Mesenteric fat pad (tissue), 1 donor: ENCODE measurements around the gene KRT40. TPM values are rescaled to one million over a fixed set of nuclear protein-coding genes. Genes with fewer than 3 reads are reported as not detected.

Experiments used
- DNase-seq: peaks from one replicate; pipeline ENCODE4 v3.0.0-alpha.2; 2020; ENCODE audit warnings: low spot score
- total RNA-seq: library from RNA; stranded (reverse); fragmentation: NEBNext Ultra II Directional; extraction: Animal tissue kit (Norgen Biotek cat#: 25700); gene quantifications from one replicate; pipeline ENCODE4 v1.2.1, GENCODE V29; 2021
- donor health status: DM: yes; HTN: yes; CAD: no.

Gene KRT40
- total RNA-seq, 1 donor from 2014 or later = not detected

DNA sequence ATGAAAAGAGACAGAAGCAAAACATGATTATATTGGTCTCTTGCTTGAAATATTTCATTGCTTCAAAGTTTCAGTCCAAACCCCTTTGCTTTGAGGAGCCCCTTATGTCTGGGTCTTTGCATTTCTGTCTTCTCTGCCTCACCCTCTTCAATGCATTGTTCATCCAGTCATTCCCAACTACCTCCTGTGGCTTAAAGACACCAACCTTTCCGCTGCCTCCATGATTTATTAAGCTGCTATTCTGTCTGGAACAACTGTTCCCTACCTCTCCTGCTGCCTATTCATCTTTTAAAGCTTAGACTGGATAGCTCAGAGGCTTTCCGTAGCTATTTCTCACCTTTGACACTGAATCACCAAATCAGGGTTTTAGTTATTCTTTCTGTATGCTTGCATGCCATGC, 13.2 kb upstream of the KRT40 start:
- DNase-seq = no peak

DNA sequence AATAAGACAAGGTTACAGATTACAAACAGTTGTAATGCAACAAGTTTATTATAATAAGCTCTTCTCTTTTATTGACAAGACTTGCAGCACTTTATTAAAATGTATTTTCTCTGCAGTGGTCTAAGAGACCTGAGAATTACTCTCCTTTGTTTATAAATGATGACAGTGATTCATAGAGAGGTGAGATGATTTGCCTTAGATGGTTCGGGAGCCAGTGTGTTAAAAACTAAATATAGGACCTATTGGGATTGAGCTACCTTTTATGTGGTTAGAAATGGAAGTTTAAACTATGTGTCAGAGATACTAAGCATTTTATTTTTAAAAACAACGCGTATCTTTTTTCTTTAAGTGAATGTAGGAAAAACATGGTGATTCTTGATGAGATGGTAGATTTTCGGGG, 12.7 kb upstream of the KRT40 start:
- DNase-seq = no peak

DNA sequence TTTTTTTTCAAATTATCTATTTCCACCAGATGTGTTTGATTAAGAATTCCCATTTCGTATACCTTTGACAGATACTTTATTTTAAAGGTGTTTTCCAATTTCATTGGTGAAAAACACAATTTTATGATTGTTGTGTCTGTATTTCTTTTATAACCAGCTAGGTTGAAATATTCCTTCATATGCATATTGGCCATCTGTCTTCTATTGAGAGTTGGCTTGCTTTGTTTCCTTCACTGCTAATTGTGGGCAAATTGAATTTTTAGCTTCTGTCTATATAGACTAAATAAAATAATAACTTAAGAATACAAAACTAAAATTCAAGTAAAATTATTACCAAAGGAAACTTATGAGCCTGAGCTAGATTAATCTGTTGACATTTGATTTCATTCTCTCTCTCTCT, 11.0 kb upstream of the KRT40 start:
- DNase-seq = no peak

DNA sequence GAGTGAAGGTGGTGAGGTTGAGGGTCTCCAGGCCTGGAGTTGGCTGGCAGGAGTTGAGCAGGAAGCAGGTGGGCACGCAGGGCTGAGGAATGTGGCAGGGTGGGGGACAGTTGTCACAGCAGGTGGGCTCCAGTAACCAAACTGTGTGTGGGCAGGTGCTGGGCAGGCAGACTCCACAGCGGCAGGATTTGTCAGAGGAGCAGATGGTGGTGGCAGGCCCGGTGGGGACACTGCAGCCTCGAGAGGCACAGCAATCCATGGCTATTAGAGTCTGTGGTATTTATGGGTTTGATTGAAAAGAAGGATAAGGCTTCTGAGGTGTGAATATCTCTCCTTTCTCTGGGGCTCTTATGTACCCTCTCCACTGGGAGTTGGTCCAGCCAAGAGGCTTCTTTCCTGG, 9.7 kb upstream of the KRT40 start, which contains the start of gene KRTAP3-3:
Gene KRTAP3-3 (minus strand): TSS at position 326 of the 400 bp plus-strand sequence. CDS start 67 bp downstream, at position 259.
- DNase-seq = no peak

DNA sequence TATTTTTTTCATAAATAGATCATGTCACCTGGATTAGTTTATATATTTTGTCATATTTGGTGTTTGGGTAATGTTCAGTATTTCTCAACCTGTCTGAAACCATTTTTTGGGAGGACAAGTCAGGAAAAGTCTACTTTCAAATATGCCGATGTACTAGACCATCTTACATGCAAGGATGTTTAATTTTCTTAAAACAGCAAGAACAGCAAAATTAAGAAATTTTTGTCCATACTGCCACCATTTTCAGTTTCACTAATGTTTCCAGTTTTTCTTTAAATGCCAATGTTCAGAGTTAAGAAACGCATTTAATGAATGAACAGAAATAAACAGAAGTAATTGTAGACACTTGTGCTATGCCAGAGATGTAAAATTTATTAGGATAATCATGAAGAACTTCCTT, 9.0 kb upstream of the KRT40 start:
- DNase-seq = no peak

DNA sequence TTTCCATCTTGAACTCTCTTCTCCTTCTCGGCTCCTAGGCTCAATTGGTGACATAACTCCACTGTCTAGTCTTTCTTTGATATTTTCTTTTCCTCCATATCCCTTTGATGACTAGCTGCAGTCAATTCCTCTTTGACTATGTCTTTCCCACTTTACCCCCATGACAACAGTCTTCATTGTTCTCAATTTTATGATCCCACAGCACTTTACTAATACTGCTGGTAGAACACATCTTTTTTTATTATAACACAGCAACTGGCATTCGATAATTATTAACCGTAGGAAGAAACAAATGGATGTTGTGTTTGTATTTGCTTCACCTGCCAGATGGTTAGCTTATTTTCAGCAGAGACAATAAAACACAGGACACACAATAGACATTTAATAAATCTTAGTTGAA, 8.5 kb upstream of the KRT40 start:
- no peak for DNase-seq

DNA sequence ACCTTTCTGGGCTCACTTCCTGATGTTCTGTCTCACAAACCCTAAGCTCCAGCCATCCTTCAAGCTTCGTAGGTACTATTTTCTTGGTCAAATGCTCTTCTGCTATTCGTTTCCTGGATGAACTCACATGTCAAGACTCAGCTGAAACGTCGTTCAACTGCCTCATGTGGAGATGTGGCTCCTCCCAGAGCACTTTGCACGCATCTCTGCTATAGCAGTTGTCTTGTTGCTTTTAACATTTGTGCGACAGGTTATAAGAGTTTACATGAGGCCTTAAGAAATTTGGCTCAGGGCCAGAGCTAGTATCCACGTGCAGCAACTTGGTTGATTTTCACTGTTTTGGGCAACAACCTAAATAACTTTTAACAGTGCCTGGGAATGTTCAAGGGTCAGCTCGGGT, 2.8 kb upstream of the KRT40 start:
- DNase-seq = no peak

DNA sequence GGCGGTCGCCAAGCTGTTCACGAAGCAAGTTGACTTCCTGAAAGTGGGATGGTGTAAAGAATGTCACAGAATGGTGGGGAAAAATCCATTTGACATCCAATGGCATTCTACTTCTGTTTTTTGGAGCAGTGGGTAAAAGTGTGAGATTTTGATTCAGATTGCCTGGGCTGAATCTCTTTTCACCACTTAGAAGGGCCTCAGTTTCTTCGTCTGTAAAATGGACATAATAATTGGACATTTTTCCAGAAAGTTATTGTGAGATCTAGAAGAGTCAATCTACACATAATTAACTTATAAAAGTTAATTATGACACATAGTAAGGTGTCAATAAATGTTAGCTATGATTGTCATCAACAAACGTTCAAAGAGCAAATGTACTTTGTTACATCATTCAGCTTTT, 3.0 kb downstream of the KRT40 start:
- DNase-seq = no peak

DNA sequence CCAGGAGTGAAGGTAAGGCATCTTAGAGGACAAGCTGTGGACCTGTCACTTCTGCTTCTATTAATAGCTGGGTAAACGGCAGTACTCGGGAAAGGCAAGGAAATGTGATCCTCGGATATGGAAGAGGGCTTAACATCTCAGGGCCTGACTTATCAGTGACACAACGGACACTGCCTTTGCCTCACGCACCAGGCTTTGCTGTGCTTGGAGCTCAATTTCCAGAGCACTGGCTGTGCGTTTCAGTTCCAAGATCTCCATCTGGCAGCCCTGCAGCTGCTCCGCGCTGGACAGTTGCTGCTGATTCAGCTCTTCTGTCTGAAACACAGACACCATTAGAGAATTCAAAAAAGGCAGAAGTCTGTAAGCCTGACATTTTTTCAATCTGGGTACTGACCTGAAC, 3.5 kb downstream of the KRT40 start:
- no peak for DNase-seq

DNA sequence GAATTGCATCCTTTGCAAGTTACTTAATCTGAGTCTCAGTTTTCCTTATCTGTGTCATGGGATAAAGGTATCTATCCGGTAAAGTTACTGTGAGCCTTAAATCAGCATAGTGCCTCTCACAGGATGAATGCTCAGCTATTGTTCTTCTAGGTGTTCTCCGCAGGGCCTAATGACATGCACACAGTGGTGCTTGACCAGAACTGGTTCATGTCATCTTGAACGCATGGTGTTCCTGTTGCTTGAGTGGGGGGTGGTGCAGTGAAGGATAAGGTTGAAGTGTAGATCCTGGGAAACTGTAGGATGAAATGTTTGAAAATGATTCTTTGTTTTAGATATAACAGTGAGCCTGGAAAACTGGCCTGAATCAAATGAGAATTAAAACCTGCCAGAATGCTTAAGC, 4.0 kb downstream of the KRT40 start:
- no peak for DNase-seq

DNA sequence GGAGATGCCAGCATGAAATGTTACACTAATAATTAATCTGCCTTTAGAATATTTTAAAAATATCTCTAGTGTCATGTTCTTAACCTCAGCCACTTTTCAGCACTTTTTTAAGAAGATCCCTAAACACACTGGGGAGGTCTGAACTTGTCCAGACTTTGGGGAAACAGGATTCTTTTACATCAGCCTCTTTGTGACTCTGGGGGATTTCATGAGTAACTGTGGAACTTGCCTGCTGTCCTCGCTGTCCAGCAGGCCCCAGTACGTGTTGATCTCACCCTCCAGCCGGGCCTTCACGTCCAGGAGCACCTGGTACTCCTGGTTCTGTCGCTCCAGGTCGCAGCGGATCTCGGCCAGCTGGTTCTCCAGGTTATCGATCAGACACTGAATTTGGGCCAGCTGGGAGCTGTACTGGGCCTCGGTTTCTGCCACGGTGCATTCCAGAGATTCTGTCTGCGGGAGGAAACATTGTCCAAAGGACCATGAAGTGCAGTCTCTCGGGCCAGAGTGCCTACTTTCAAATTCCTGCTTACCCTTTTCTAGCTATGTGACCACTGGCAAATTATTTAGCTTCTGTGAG, 5.5 kb downstream of the KRT40 start:
- no peak for DNase-seq

DNA sequence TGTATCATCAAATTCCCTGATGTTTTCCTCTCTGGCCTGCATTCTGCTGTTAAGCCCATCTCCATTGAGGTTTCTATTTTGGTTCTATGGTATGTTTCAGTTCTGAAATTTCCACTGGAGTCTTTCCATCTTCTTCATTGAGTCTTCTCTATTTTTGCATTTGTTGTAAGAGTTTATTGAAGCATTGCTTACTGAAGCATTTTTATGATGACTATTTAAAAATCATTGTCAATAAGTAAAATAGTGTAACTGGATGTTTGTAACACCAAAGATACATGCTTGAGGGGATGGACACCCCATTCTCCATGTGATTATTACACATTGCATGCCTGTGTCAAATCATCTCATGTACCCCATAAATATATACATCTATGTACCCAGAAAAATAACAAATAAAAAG, 8.6 kb downstream of the KRT40 start:
- DNase-seq = no peak

DNA sequence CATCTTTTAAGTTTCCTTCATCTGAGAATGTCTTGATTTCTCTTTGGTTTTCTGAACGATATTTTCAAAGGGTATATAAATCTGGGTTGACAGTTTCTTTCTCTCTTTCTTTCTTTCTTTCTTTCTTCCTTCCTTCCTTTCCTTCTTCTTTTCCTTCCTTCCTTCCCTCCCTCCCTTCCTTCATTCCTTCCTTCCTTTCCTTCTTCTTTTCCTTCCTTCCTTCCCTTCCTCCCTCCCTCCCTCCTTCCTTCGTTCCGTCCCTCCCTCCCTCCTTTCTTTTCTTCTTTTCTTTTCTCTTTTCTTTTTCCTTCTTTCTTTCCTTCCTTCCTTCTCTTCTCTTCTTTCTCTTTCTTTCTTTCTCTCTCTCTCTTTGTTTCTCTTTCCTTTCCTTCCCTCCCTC, 9.8 kb downstream of the KRT40 start:
- no peak for DNase-seq

DNA sequence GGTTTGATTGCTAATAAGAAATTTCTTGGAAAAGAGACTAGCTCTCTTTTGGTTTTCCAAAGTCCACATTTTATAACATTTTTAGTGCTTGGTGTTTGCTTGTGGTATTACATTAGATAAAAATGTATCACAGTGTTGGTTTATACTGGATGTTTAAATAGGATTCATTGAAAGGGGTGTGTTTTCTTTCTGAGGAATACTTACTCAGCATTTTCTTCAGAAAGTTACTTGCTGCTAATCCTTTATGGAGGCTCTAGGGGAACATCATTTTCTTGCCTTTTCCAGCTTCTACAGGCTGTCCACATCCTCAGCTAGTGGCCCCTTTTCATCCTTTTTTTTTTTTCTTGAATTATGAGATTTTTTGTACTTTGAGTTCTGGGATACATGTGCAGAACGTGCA, 16.5 kb downstream of the KRT40 start:
- DNase-seq = no peak

DNA sequence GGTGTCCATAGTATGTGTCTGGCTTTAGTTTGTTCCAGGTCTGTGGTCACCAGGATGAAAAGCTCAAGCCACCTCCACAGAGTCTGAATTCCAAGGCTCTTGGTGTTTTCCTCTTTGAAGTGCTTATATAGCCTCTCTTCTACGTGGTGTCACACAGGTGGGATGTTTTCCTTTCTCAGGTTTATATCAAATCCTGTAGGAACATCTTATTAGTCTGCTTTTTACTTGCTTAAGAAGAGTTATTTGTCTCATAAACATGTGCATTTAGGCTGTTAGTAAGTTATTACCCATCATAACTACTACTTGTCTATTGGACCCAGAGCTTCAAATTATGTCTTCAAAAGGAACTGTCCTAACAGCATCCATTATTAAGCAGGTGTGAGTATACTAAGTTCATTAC, 17.3 kb downstream of the KRT40 start, which contains the start of gene KRT39:
Gene KRT39 (minus strand): TSS at position 101 of the 400 bp plus-strand sequence. CDS start 92 bp downstream, at position 9.
- no peak for DNase-seq

DNA sequence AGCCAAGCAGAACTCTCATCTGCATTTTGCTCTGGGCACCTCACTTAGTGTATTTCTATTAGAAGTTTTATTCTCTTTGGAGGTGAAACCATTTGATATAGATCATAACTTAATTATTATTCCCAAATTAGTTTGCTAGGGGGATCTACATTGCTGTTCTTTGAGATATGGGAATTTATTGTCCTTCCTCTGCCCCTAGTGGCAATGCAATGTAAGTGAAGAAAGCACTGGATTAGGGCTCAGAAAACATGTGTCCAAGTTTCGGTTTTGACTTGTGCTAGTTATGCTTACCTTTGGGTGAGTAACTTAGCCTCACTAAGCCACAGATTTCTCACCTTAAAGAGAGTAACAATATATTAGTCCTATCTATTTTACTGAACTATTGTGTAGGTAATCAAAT, 20.3 kb downstream of the KRT40 start:
- no peak for DNase-seq

DNA sequence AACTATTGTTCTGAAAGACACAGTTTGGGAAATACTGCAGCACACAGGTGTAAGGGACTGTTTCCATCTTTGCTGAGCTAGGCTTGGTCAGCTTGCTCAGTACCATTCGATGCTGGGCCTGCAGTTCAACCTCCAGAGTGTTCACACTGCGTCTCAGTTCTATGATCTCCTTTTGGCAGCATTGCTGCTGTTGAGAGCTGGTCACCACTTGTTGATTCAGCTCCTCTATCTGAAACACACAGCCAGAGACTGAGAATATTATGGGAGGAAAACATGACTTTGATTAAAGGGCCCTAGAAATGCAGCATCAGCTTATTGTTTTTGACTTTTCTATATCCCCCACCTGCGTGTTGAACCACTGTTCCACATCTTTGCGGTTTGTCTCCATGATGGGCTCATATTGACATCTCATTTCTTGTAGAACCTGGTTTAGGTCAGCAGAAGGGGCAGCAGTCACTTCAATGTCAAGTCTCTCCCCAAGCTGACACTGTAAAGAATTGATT, 22.0 kb downstream of the KRT40 start:
- no peak for DNase-seq

DNA sequence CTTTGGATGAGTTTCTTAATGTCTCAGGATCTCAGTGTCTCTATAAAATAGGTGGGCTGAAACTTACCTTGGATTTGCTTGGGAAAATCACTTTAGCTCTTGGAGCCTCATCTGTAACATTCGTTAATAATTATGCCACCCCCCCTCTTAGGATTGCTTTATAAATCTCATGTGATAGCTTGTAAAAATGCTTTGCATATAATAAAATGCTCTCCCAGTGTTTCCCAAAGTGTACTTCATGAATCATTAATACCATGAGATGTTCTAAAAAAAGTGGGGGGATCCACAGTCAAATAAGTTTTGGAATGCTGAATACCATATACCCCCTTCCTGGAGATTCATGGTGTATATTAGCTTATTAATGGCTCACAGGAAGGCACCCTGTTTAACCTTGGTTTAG, 22.5 kb downstream of the KRT40 start:
- DNase-seq = no peak

DNA sequence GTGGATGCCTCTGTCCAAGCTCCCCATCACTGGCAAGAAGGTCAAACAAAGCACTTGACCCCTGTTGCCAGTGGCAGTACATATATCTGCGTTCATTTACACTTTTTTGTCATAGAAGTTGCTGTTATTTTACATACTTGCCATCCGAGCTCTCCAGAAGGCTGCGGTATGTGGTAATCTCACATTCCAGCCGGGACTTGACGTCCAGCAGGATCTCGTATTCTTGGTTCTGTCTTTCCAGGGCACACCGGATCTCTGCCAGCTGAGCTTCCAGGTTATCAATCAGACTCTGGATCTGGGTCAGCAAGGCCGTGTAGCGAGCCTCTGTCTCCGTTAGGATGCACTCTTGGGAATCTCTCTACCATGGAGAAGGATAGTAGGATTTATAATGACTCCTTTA, 24.0 kb downstream of the KRT40 start:
- DNase-seq = no peak

DNA sequence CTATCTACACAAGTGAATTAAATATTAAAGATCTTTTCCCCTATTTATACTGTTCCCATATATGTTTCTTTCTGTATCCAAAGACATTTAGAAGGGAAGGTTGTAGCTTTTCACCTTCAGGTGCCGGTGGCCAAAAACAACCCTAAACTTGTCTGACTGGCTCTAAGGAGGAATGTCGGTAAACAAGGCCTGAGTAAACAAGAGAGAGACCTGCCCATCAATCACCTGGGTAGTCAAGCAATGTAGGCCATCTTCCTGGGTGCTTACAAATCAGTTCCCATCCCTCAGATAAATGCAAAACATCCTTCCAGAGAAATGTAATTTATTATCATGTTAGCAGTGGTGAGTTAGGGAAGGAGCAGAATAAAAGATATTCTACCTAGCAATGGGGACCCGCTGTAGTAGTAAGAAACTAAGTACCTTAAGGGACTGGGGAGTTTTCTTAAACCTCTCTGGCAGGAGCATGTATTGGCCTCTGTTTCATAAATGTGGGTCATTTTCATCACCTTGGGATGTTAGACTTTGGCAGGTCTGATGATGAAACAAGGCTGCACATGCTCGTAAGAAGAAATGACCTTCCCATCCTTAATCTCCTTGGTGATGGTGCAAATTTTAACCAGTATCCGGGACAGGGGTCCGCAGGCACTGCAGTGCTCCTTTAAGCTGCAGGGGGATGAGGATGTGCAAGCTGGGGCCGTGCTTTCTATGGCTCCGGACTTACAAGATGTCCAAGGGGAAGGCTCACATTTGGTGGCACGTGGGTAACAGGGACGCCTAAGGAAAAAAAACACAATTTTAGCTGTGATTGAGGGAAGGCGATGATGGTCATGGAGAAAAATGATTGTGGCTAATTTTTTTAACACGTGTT, 25.8 kb downstream of the KRT40 start:
- DNase-seq = no peak

DNA sequence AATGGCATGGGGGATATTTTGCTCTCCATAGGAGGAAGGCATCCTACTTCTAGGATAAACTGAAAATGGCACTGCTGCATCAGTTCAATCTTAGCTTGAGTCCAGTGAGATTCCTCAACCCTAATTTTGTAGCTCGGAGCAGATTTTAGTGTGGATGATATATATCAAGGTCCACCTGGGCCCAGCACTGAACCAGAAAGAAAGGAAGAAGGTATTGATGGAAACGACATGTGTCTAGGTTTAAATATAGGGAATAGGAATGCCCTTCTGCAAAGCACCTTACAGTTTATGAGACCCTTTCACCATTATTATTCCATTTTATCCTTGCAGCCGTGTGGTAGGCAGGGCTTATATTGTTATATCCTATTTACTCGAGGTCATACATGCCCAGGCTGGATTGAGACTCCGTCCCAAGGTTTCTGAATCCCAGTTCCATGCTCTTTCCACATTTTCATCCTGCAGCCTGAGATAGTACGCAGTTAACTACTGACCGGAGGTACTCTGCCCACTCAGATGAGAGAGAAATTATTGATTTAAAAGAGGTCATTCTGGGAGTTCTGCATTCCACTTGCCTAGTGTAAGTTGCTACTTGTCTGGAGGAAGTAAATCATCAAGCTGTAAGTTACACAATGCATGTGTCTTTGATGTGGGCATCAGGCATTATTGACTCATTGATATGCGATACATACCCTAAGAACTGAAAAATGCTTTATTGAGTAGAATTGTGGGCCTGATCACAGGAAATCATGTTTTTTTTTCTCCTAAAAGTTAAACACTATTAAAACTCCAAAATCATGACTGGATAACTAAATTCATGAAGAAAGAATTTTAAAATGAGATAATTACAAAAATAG, 27.5 kb downstream of the KRT40 start:
- no peak for DNase-seq

DNA sequence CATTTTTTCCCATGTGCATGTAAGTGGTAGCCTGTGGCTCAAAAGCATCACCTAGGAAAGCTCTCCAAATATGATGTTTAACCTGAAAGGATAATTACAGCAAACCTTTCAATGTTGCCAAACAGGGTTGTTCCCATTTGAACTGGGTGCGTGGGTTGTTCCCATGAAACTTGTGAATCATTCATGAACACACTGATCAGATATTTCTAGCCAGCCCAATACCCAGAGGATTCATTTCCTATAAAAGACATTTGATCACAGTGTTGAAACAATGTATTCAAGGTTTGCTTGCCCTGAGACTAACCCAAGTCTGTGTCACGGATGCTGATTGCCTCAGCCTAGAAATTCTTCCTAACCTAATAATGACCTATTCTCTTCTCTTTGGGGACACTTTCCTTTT, 30.2 kb downstream of the KRT40 start:
- DNase-seq = no peak
